Measurements from ENCODE around the gene MME. TPM values are rescaled to one million over a fixed set of nuclear protein-coding genes. Genes with fewer than 3 reads are reported as not detected.
A peak's percentile ranks its signal among the peaks of the same experiment; 100 is the strongest.
"Not testable (repeated sequence)": the region's sequence is repeated elsewhere in the genome, so short reads cannot be mapped to it uniquely, and the experiment has no call there.

Gene MME
- total RNA-seq, 1 donor from 2014 or later, result 83.5 TPM

GRCh38 chr3:155110022-155110421, 29.9 kb downstream of the MME start:
- H3K4me3 ChIP-seq (ENCODE audit: low read depth, low read length), result no peak overlapping the region
- no peaks in the 10 kb centered on the region for H3K27me3 ChIP-seq (ENCODE audit: control insufficient read depth, insufficient read depth, low read length)
- TF ChIP-seq CTCF (IDR thresholded peaks at IDR 0.05; ENCODE audit: insufficient read depth, low read length, poor library complexity, severe bottlenecking), result no peak
- DNase-seq (ENCODE audit: low read depth), result no peak
- no peaks in the 10 kb centered on the region for H3K36me3 ChIP-seq (ENCODE audit: control insufficient read depth, insufficient read depth, low read length)

- Histone ChIP-seq H3K27me3 (ENCODE audit: control insufficient read depth, insufficient read depth, low read length) (no peaks in the 10 kb centered on the region), H3K36me3 (ENCODE audit: control insufficient read depth, insufficient read depth, low read length) (no peaks in the 10 kb centered on the region), H3K4me3 (ENCODE audit: low read depth, low read length) (no peak overlapping the region)
- TF ChIP-seq CTCF (IDR thresholded peaks at IDR 0.05; ENCODE audit: insufficient read depth, low read length, poor library complexity, severe bottlenecking), result no peak
- DNase-seq (ENCODE audit: low read depth), result no peak
Observed at GRCh38 chr3:155110996-155111901, 31.1 kb downstream of the MME start.

- no peak for DNase-seq (ENCODE audit: low read depth)
- TF ChIP-seq CTCF (IDR thresholded peaks at IDR 0.05; ENCODE audit: insufficient read depth, low read length, poor library complexity, severe bottlenecking), result no peak
- Histone ChIP-seq H3K36me3 (ENCODE audit: control insufficient read depth, insufficient read depth, low read length) (no peaks in the 10 kb centered on the region), H3K27me3 (ENCODE audit: control insufficient read depth, insufficient read depth, low read length) (no peaks in the 10 kb centered on the region), H3K4me3 (ENCODE audit: low read depth, low read length) (no peak overlapping the region)
Observed at GRCh38 chr3:155111971-155112370, 31.9 kb downstream of the MME start.

GRCh38 chr3:155112661-155113389, 32.7 kb downstream of the MME start:
- Histone ChIP-seq H3K4me3 (ENCODE audit: low read depth, low read length) (no peak overlapping the region), H3K27me3 (ENCODE audit: control insufficient read depth, insufficient read depth, low read length) (no peaks in the 10 kb centered on the region), H3K36me3 (ENCODE audit: control insufficient read depth, insufficient read depth, low read length) (no peaks in the 10 kb centered on the region)
- DNase-seq (ENCODE audit: low read depth), result peak; percentile 48
- TF ChIP-seq CTCF (IDR thresholded peaks at IDR 0.05; ENCODE audit: insufficient read depth, low read length, poor library complexity, severe bottlenecking), result no peak

GRCh38 chr3:155124745-155125144, 44.6 kb downstream of the MME start:
- not testable (repeated sequence) for H3K27me3 ChIP-seq (ENCODE audit: control insufficient read depth, insufficient read depth, low read length); DNase-seq (ENCODE audit: low read depth); H3K4me3 ChIP-seq (ENCODE audit: low read depth, low read length); H3K36me3 ChIP-seq (ENCODE audit: control insufficient read depth, insufficient read depth, low read length)

- TF ChIP-seq CTCF (IDR thresholded peaks at IDR 0.05; ENCODE audit: insufficient read depth, low read length, poor library complexity, severe bottlenecking), result no peak
- Histone ChIP-seq H3K36me3 (ENCODE audit: control insufficient read depth, insufficient read depth, low read length) (no peaks in the 10 kb centered on the region), H3K4me3 (ENCODE audit: low read depth, low read length) (no peak overlapping the region), H3K27me3 (ENCODE audit: control insufficient read depth, insufficient read depth, low read length) (no peaks in the 10 kb centered on the region)
- DNase-seq (ENCODE audit: low read depth), result no peak
Observed at GRCh38 chr3:155129396-155129795, 49.3 kb downstream of the MME start.
